ENCODE measurements around the gene CHAT.

DNA sequence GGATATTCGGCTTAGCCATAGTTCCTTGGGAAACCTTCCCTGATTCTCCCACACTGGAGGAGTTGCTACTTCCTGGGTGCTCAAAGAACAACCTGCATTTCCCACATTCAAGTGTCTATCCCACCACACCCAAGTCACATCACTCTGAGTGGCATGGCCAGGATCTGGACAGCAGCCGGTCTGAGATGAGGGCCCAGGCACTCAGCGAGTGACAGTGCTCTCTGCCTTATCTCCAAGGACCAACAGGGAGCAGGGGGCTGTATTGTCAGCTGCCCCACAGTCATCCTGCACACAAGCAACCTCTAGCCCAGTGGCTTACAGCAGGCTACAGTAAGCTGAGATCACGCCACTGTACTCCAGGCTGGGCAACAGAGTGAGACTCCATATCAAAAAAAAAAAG is 19.8 kb upstream of the CHAT start:
- TF ChIP-seq, protein P1, sequence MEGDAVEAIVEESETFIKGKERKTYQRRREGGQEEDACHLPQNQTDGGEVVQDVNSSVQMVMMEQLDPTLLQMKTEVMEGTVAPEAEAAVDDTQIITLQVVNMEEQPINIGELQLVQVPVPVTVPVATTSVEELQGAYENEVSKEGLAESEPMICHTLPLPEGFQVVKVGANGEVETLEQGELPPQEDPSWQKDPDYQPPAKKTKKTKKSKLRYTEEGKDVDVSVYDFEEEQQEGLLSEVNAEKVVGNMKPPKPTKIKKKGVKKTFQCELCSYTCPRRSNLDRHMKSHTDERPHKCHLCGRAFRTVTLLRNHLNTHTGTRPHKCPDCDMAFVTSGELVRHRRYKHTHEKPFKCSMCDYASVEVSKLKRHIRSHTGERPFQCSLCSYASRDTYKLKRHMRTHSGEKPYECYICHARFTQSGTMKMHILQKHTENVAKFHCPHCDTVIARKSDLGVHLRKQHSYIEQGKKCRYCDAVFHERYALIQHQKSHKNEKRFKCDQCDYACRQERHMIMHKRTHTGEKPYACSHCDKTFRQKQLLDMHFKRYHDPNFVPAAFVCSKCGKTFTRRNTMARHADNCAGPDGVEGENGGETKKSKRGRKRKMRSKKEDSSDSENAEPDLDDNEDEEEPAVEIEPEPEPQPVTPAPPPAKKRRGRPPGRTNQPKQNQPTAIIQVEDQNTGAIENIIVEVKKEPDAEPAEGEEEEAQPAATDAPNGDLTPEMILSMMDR (IDR thresholded peaks at IDR 0.05; ENCODE audit: low read depth, low read length): no peak
- TF ChIP-seq EZH2phosphoT487 (IDR thresholded peaks at IDR 0.05; ENCODE audit: low read depth): no peak
